Right cardiac atrium (tissue), 5 donors: ENCODE data around the gene UBE2K. TPM values are rescaled to one million over a fixed set of nuclear protein-coding genes. Genes with fewer than 3 reads are reported as not detected.
"Not testable (repeated sequence)": the region's sequence is repeated elsewhere in the genome, so short reads cannot be mapped to it uniquely, and the experiment has no call there.

Source experiments
- ATAC-seq, 2 donors: fragments of 200-7000 bp; cut with Tn5 transposase; one replicate each; pipeline versions ENCODE4 v1.8.0 to v1.9.1; 2020; ENCODE audit warnings: moderate library complexity in 2 of 2, mild to moderate bottlenecking in 1 of 2
- DNase-seq, 3 donors: peaks; one replicate each; pipeline ENCODE4 v3.0.0-alpha.2; 2020
- H3K27ac ChIP-seq: one replicate; pipeline ENCODE4 v1.5.1; 2013; ENCODE audit warnings: mild to moderate bottlenecking, low read length, control low read depth, moderate library complexity
- H3K27me3 ChIP-seq: one replicate; pipeline ENCODE4 v1.6.1; 2013; ENCODE audit not compliant: control insufficient read depth, insufficient read depth
- H3K4me1 ChIP-seq: one replicate; pipeline ENCODE4 v1.6.1; 2013; ENCODE audit warnings: low read length; ENCODE audit not compliant: control insufficient read depth, insufficient read depth
- H3K4me3 ChIP-seq: one replicate; pipeline ENCODE4 v1.5.1; 2013; ENCODE audit warnings: low read length, control low read depth
- H3K9me3 ChIP-seq: one replicate; pipeline ENCODE4 v1.6.1; 2013; ENCODE audit warnings: low read length; ENCODE audit not compliant: control insufficient read depth
- WGBS: extraction: QIAGEN DNeasy Blood & Tissue Kit; methylation state at CpG from one replicate; pipeline ENCODE4 v1.1.7; 2013; 5-methylcytosine and 5-hydroxymethylcytosine counted together
- intact Hi-C, 4 donors: fragments of 100-400 bp; cut with DNase I; formaldehyde crosslinking; loops; one replicate each; pipeline versions ENCODE4 v1.11.0 to v1.14.0; 2022 to 2023
- polyA plus RNA-seq: library from polyadenylated mRNA; stranded (reverse); fragments of 200-250 nt; gene quantifications from one replicate; pipeline ENCODE4 v1.2.3, GENCODE V29; 2013
- total RNA-seq, 4 donors: library from RNA; stranded (reverse); fragmentation: NEBNext Ultra II Directional; extraction: Animal tissue kit (Norgen Biotek cat#: 25700); gene quantifications; one replicate each; pipeline ENCODE4 v1.2.1, GENCODE V29; 2021
- donor health status: healthy with polysubstance abuse.
- donor health status: DM: no; HTN: yes; CAD: no.
- donor health status: DM: no; HTN: no; CAD: no.
- donor health status: DM: no; HTN: yes; CAD: no; lungs with severe emphysema.
- donor health status: DM: yes; HTN: yes; CAD: no.

The UBE2K gene
- total and polyA plus RNA-seq, 5 donors: 38.2 to 59.5 (median 56.9) TPM

GRCh38 chr4:39689970-39690369 is 8.0 kb upstream of the UBE2K start:
- DNase-seq (no peak), ATAC-seq (no peak)
- Histone ChIP-seq H3K4me3 (no peak overlapping the region), H3K27ac (no peak overlapping the region), H3K4me1 (no peaks in the 10 kb centered on the region), H3K9me3 (no peaks in the 10 kb centered on the region), H3K27me3 (no peaks in the 10 kb centered on the region)
- intact Hi-C loops: loop anchor here in 3 of 4 donors (10.0 kb wide), 4 partner anchors 145 to 615 kb away; partner anchors contain the start of genes N4BP2 (in 1 of the 3) and PDS5A (in 1 of the 3)
- 71% methylated on average over 7 of the region's 7 CpGs for WGBS

GRCh38 chr4:39698424-39699009 is 581 bp downstream of the UBE2K start:
- Histone ChIP-seq H3K27me3 (no peaks in the 10 kb centered on the region), H3K4me3 (peak overlapping the region; percentile 63), H3K4me1 (no peaks in the 10 kb centered on the region), H3K9me3 (no peaks in the 10 kb centered on the region), H3K27ac (peak overlapping the region; percentile 92)
- intact Hi-C loops: loop anchor here (5.0 to 10.0 kb wide), 5 partner anchors 136 to 606 kb away; partner anchors contain the start of genes PDS5A (in 3 of the 4) and N4BP2 (in 1 of the 4)
- under 1% methylated on average over 21 of the region's 21 CpGs for WGBS
- ATAC-seq: peak; percentile 64 to 74
- peak; percentile 54 to 78 (median 72) for DNase-seq

- intact Hi-C loops: loop anchor here (5.0 to 10.0 kb wide), 5 partner anchors 135 to 605 kb away; partner anchors contain the start of genes PDS5A (in 3 of the 4) and N4BP2 (in 1 of the 4)
- no peaks in the 10 kb centered on the region for H3K4me1 ChIP-seq
- H3K27ac ChIP-seq: no peak overlapping the region
- no peaks in the 10 kb centered on the region for H3K9me3 ChIP-seq
- no peak for DNase-seq
- no peak for ATAC-seq
- WGBS: 8% methylated on average over 4 of the region's 4 CpGs
- H3K27me3 ChIP-seq: no peaks in the 10 kb centered on the region
- H3K4me3 ChIP-seq: peak overlapping the region; percentile 59
Observed at GRCh38 chr4:39699687-39700409, 1.9 kb downstream of the UBE2K start.

GRCh38 chr4:39700554-39700953 is 2.6 kb downstream of the UBE2K start:
- Histone ChIP-seq H3K27me3 (no peaks in the 10 kb centered on the region), H3K9me3 (no peaks in the 10 kb centered on the region), H3K4me3 (no peak overlapping the region), H3K27ac (no peak overlapping the region), H3K4me1 (no peaks in the 10 kb centered on the region)
- ATAC-seq (no peak), DNase-seq (no peak)
- WGBS: 24% methylated on average over 3 of the region's 3 CpGs
- intact Hi-C loops: no loop called here

- Histone ChIP-seq H3K9me3 (no peaks in the 10 kb centered on the region), H3K27me3 (no peaks in the 10 kb centered on the region), H3K4me3 (no peak overlapping the region), H3K27ac (no peak overlapping the region), H3K4me1 (peaks cover 4% of the 10 kb centered on the region)
- DNase-seq: no peak
- intact Hi-C loops: no loop called here
- ATAC-seq: no peak
- WGBS: 93% methylated on average over 2 of the region's 2 CpGs
Observed at GRCh38 chr4:39702716-39703115, 4.8 kb downstream of the UBE2K start.

- H3K4me1 ChIP-seq, H3K27me3 ChIP-seq, H3K4me3 ChIP-seq, ATAC-seq, intact Hi-C loops, DNase-seq, H3K9me3 ChIP-seq, H3K27ac ChIP-seq: not testable (repeated sequence)
- WGBS: 94% methylated on average over 13 of the region's 13 CpGs
Observed at GRCh38 chr4:39704789-39705188, 6.9 kb downstream of the UBE2K start.

- 80% methylated on average over 6 of the region's 6 CpGs for whole genome bisulfite sequencing
- no peaks in the 10 kb centered on the region for H3K27me3 ChIP-seq
- DNase-seq (peak in 2 of 3 donors; percentile 58 to 65), ATAC-seq (peak; percentile 55 to 80)
- intact Hi-C loops: no loop called here
- peak overlapping the region; percentile 32 for H3K27ac ChIP-seq
- H3K9me3 ChIP-seq: no peaks in the 10 kb centered on the region
- peaks cover 4% of the 10 kb centered on the region for H3K4me1 ChIP-seq
- H3K4me3 ChIP-seq: no peak overlapping the region
Observed at GRCh38 chr4:39706334-39706733, 8.4 kb downstream of the UBE2K start.

- intact Hi-C loops: no loop called here
- no peak overlapping the region for H3K27ac ChIP-seq
- H3K27me3 ChIP-seq: no peaks in the 10 kb centered on the region
- ATAC-seq (peak in 1 of 2 donors; percentile 48), DNase-seq (no peak)
- WGBS: 79% methylated on average over 11 of the region's 11 CpGs
- peaks cover 4% of the 10 kb centered on the region for H3K4me1 ChIP-seq
- H3K4me3 ChIP-seq: no peak overlapping the region
- no peaks in the 10 kb centered on the region for H3K9me3 ChIP-seq
Observed at GRCh38 chr4:39706741-39707511, 9.0 kb downstream of the UBE2K start.

GRCh38 chr4:39710098-39710896 is 12.4 kb downstream of the UBE2K start:
- ATAC-seq (no peak), DNase-seq (no peak)
- intact Hi-C loops: no loop called here
- 81% methylated on average over 3 of the region's 3 CpGs for WGBS
- Histone ChIP-seq H3K27me3 (no peaks in the 10 kb centered on the region), H3K4me1 (peaks cover 11% of the 10 kb centered on the region), H3K9me3 (no peaks in the 10 kb centered on the region), H3K27ac (no peak overlapping the region), H3K4me3 (no peak overlapping the region)

GRCh38 chr4:39712819-39713607 is 15.1 kb downstream of the UBE2K start:
- H3K27me3 ChIP-seq: no peaks in the 10 kb centered on the region
- no peak overlapping the region for H3K4me3 ChIP-seq
- intact Hi-C loops: no loop called here
- no peak for ATAC-seq
- H3K4me1 ChIP-seq: peaks cover 7% of the 10 kb centered on the region
- DNase-seq: no peak
- H3K9me3 ChIP-seq: no peaks in the 10 kb centered on the region
- no peak overlapping the region for H3K27ac ChIP-seq
- 88% methylated on average over 17 of the region's 17 CpGs for WGBS
